ENCODE measurements around the gene RIOK1.

DNA sequence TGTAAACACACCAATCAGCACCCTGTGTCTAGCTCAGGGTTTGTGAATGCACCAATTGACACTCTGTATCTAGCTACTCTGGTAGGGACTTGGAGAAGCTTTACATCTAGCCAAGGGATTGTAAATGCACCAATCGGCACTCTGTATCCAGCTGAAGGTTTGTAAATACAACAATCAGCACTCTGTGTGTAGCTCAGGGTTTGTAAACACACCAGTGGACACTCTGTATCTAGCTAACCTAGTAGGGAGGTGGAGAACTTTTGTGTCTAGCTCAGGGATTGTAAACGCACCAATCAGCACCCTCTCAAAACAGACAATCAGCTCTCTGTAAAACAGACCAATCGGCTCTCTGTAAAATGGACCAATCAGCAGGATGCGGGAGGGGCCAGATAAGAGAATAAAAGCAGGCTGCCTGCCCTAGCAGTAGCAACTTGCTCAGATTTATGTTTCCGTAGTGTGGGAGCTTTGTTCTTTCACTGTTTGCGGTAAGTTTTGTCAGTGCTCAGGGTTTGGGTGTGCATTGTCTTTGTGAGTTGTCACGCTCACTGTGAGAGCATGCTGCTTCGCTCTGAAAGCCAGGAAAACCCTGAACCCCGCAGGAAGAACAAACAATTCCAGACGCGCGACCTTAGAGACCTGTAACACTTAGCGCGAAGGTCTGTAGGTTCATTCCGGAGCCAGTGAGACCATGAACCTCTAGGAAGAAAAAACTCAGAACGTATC, 37.0 kb downstream of the RIOK1 start:
- TF ChIP-seq CTCF (IDR thresholded peaks at IDR 0.05) (no peak), POLR2A (IDR thresholded peaks at IDR 0.05) (no peak)
